K562 (cell line): ENCODE results near the gene FOXJ3.

Experiments used
- EZH2 ChIP-seq: IDR thresholded peaks from 2 replicates; pipeline ENCODE4 v1.6.1; 2012; ENCODE audit warnings: low read depth, mild to moderate bottlenecking, inconsistent platforms, low read length, borderline replicate concordance
- NFIC ChIP-seq: fragments of 450-650 bp; IDR thresholded peaks from 2 replicates; pipeline ENCODE4 v1.6.1; 2017; ENCODE audit warnings: mild to moderate bottlenecking, inconsistent platforms
- POLR2AphosphoS5 ChIP-seq: IDR thresholded peaks from 2 replicates; pipeline ENCODE4 v1.6.1; 2011; ENCODE audit warnings: mild to moderate bottlenecking, low read depth, low read length, moderate library complexity; ENCODE audit not compliant: control insufficient read depth, insufficient read depth
- POLR2H ChIP-seq: IDR thresholded peaks from 2 replicates; pipeline ENCODE4 v1.6.1; 2016; ENCODE audit warnings: missing genetic modification characterization, low read depth, mild to moderate bottlenecking, control low read depth, missing compliant biosample characterization, moderate library complexity
- RAD21 ChIP-seq, 2 experiments: fragments of 250-450 bp in 1 of 2; fragments of 450-650 bp in 1 of 2; sonication (Bioruptor Pico) in 1 of 2; formaldehyde crosslinking in 1 of 2; IDR thresholded peaks in 1 of 2; conservative IDR thresholded peaks in 1 of 2; 2 replicates each; pipeline versions ENCODE4 v1.4.0 to v1.8.0; 2020 to 2022; ENCODE audit warnings: mild to moderate bottlenecking in 2 of 2, moderate library complexity in 1 of 2
- RCOR1 ChIP-seq, 2 experiments: IDR thresholded peaks; 2 replicates each; pipeline ENCODE4 v1.6.1; 2012; ENCODE audit warnings: low read depth in 2 of 2, low read length in 2 of 2, borderline replicate concordance in 1 of 2, improper control_type of control experiment in 1 of 2
- ZNF444 ChIP-seq: fragments of 250-450 bp; sonication (Bioruptor Pico); IDR thresholded peaks from 2 replicates; pipeline ENCODE4 v1.4.0; 2020; ENCODE audit warnings: mild to moderate bottlenecking, moderate library complexity
- TF ChIP-seq, protein P1 (sequence below), 3 experiments: IDR thresholded peaks in 2 of 3; conservative IDR thresholded peaks in 1 of 3; 2 replicates each; pipeline ENCODE4 v1.5.1; 2011 to 2012; ENCODE audit warnings: low read length in 3 of 3, mild to moderate bottlenecking in 3 of 3, control low read depth in 2 of 3, improper control_type of control experiment in 1 of 3, inconsistent platforms in 1 of 3, low read depth in 1 of 3, mixed read lengths in 1 of 3, moderate library complexity in 1 of 3; ENCODE audit not compliant: insufficient read depth in 2 of 3

DNA sequence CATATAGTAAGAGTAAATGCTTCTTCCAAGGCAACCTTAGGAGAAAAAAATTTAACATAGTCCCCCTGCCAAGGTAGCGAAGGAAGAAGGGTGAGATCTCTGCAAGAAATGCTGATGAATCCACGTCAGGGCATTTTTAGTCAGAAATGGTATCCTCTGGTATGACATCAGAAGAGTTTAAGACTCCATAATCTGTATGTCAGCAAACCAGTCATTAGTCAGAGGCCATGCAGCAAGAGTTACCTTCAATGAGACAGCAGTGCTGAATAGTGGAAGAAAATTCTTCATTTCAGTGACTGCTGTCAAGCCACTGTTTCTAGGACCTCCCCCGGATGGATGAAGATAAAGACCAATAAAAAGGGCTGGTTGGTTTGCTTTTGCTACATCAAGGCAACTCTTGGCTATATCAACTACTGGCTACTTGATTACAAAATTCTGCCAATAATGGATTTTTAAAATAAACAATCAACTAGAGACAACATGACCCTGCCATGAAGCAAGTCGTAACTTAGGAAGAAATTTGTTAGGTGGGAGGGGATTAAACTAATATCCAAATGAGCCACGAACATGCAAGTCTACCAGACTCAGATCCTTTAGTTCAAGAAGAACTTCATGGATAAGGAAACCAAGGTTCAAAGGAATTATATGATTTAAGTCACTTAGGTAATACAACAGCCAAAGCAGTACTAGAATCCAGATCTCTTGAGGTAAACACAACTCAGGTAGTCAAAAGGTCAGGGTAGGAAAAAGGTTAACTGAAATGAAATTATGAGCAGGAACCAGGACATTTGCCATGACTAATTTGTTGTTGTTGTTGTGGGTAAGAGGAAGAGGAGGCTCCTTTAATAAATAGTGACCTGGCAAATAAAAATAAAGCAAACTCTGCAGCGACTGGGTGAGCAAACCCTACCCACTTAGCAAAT lies 144.8 kb downstream of the FOXJ3 start:
- TF ChIP-seq POLR2H (tag) (no peak), POLR2AphosphoS5 (no peak), EZH2 (no peak), RAD21 (CRISPR knock-in tag; conservative IDR thresholded peaks at IDR 0.05 in 1 of 2, IDR thresholded peaks at IDR 0.05 in 1 of 2) (no peak), RCOR1 (IDR thresholded peaks at IDR 0.05; ENCODE audit: borderline replicate concordance in 1 of 2, low read depth in 2 of 2, low read length in 2 of 2) (no peak), ZNF444 (CRISPR knock-in tag) (no peak), NFIC (no peak)
- TF ChIP-seq, protein P1, sequence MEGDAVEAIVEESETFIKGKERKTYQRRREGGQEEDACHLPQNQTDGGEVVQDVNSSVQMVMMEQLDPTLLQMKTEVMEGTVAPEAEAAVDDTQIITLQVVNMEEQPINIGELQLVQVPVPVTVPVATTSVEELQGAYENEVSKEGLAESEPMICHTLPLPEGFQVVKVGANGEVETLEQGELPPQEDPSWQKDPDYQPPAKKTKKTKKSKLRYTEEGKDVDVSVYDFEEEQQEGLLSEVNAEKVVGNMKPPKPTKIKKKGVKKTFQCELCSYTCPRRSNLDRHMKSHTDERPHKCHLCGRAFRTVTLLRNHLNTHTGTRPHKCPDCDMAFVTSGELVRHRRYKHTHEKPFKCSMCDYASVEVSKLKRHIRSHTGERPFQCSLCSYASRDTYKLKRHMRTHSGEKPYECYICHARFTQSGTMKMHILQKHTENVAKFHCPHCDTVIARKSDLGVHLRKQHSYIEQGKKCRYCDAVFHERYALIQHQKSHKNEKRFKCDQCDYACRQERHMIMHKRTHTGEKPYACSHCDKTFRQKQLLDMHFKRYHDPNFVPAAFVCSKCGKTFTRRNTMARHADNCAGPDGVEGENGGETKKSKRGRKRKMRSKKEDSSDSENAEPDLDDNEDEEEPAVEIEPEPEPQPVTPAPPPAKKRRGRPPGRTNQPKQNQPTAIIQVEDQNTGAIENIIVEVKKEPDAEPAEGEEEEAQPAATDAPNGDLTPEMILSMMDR (IDR thresholded peaks at IDR 0.05 in 2 of 3, conservative IDR thresholded peaks at IDR 0.05 in 1 of 3; ENCODE audit: insufficient read depth in 2 of 3, low read depth in 1 of 3, low read length in 3 of 3) = no peak
